ENCODE results near the gene ATG4A. TPM values are rescaled to one million over a fixed set of nuclear protein-coding genes. Genes with fewer than 3 reads are reported as not detected.

ATG4A gene, protein sequence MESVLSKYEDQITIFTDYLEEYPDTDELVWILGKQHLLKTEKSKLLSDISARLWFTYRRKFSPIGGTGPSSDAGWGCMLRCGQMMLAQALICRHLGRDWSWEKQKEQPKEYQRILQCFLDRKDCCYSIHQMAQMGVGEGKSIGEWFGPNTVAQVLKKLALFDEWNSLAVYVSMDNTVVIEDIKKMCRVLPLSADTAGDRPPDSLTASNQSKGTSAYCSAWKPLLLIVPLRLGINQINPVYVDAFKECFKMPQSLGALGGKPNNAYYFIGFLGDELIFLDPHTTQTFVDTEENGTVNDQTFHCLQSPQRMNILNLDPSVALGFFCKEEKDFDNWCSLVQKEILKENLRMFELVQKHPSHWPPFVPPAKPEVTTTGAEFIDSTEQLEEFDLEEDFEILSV
- total RNA-seq = 8.1 and 10.0 TPM in 2 replicates

DNA sequence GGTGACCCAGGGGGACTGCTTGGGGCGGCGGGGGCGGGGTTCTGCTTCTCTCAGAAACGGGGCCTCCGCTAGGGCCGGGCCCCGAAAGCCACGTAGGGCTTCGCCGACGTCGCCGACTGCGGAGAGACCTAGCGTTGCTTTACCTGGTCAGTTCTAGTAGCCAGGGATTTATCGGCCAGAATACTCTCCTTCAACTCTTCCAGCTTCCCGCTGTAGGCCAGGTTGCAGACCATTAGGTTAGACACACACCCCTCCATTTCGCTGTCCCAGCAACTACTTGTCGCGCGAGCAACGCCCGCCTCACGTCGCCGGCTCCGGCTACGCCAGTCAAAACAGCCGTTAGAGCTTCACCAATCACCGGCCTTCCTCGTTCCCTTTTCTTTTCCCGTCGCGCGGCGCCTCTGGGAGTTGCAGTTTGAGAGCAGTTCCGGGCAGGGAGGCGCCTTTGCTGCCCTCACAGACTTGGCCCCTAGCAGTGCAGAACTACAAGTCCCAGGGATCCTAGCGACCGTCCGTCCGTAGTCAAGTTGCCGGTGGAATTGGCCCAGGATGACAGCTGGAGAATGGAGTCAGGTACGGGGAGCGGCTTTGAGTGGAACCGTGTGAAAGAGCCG, at the start of gene ATG4A, which contains the start of gene PSMD10:
Gene ATG4A, plus strand, starts transcription at position 515 of the 614 bp plus-strand sequence. Its CDS starts 49 bp downstream, at position 564.
Gene PSMD10, minus strand, starts transcription at position 279 of the 614 bp plus-strand sequence. Its CDS starts 22 bp downstream, at position 257.
- no peaks in the 10 kb centered on the region for H3K27me3 ChIP-seq (ENCODE audit: control insufficient read depth, insufficient read depth, low read length)
- peak within 1 kb of the TSS; percentile 69 for H3K4me3 ChIP-seq (ENCODE audit: low read depth, low read length)
- peak; percentile 85 for DNase-seq (ENCODE audit: low read depth)
- TF ChIP-seq, protein P1, sequence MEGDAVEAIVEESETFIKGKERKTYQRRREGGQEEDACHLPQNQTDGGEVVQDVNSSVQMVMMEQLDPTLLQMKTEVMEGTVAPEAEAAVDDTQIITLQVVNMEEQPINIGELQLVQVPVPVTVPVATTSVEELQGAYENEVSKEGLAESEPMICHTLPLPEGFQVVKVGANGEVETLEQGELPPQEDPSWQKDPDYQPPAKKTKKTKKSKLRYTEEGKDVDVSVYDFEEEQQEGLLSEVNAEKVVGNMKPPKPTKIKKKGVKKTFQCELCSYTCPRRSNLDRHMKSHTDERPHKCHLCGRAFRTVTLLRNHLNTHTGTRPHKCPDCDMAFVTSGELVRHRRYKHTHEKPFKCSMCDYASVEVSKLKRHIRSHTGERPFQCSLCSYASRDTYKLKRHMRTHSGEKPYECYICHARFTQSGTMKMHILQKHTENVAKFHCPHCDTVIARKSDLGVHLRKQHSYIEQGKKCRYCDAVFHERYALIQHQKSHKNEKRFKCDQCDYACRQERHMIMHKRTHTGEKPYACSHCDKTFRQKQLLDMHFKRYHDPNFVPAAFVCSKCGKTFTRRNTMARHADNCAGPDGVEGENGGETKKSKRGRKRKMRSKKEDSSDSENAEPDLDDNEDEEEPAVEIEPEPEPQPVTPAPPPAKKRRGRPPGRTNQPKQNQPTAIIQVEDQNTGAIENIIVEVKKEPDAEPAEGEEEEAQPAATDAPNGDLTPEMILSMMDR (IDR thresholded peaks at IDR 0.05; ENCODE audit: insufficient read depth, low read length, poor library complexity, severe bottlenecking) = no peak
- H3K36me3 ChIP-seq (ENCODE audit: control insufficient read depth, insufficient read depth, low read length) = no peaks in the 10 kb centered on the region

DNA sequence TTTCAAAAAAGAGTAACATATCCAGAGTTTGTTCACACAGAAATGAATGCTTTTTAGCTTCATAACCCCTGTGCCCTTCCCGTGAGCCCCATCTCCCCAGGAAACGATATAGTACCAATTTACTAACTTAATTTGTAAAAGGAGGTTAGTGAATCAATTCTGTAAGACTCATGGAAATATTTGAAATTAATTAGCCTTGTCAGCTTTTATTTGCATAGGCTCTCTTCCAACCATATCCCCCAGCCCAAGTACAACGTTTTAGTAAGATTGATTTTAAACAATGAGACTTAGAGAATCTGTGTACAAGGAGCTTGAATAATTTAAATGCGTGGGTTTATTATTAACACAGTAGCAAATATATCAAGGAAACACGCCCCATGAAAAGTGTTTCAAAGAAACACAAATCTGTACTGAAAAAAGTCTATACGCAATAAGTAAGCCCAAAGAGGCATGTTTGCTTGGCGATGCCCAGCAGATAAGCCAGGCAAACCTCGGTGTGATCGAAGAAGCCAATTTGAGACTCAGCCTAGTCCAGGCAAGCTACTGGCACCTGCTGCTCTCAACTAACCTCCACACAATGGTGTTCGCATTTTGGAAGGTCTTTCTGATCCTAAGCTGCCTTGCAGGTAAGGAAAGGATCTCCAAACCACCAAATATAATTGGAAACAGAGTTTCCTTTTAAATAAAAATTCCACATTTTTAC, 46.9 kb upstream of the ATG4A start, which contains the start of gene VSIG1:
Gene VSIG1, plus strand, starts transcription at position 512 of the 703 bp plus-strand sequence. Its CDS starts 66 bp downstream, at position 578.
- Histone ChIP-seq H3K27me3 (ENCODE audit: control insufficient read depth, insufficient read depth, low read length) (no peaks in the 10 kb centered on the region), H3K4me3 (ENCODE audit: low read depth, low read length) (no peak within 1 kb of the TSS), H3K36me3 (ENCODE audit: control insufficient read depth, insufficient read depth, low read length) (no peaks in the 10 kb centered on the region)
- TF ChIP-seq, protein P1 (IDR thresholded peaks at IDR 0.05; ENCODE audit: insufficient read depth, low read length, poor library complexity, severe bottlenecking) = no peak
- no peak for DNase-seq (ENCODE audit: low read depth)

DNA sequence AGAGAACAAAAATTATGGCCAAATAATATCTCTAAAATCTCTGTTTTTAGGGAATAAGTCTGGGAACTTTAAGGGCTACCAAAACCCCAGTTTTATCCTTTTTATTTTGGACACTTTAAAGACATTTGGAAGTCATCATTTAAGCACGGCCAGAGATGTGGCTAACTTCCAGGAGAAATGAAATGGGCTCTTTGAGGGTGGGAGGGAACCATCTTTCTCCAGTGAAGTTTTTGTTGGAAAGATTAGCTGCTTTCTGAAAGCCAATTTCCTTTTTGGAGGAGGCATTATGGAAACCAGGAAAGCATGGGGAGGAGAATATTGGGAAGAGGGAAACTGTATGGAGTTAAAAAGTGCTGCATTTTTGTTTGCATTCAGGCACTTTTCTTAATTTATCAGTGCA, 41.9 kb upstream of the ATG4A start:
- H3K27me3 ChIP-seq (ENCODE audit: control insufficient read depth, insufficient read depth, low read length) = peaks cover 2% of the 10 kb centered on the region
- no peak for DNase-seq (ENCODE audit: low read depth)
- no peaks in the 10 kb centered on the region for H3K36me3 ChIP-seq (ENCODE audit: control insufficient read depth, insufficient read depth, low read length)
- H3K4me3 ChIP-seq (ENCODE audit: low read depth, low read length) = no peak overlapping the region
- TF ChIP-seq, protein P1 (IDR thresholded peaks at IDR 0.05; ENCODE audit: insufficient read depth, low read length, poor library complexity, severe bottlenecking) = no peak

DNA sequence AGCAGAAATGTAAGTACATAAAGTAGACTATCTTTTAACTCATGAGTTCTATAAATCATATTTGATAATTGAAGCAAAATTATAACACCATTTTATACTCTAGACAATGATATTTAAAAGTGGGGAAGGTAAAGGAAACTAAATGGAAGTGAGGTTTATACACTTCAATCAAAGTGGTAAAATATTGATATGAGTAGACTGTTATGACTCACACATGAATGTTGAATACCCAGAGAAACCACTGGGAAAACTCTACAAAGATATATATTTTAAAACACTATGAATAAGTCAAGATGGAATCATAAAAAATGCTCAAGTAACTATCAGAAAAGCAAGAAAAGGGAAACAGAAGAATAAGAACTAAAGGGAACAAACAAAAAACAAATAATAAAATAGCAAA, 38.4 kb upstream of the ATG4A start:
- TF ChIP-seq, protein P1 (IDR thresholded peaks at IDR 0.05; ENCODE audit: insufficient read depth, low read length, poor library complexity, severe bottlenecking) = no peak
- no peak overlapping the region for H3K4me3 ChIP-seq (ENCODE audit: low read depth, low read length)
- DNase-seq (ENCODE audit: low read depth) = no peak
- H3K27me3 ChIP-seq (ENCODE audit: control insufficient read depth, insufficient read depth, low read length) = peaks cover 2% of the 10 kb centered on the region
- no peaks in the 10 kb centered on the region for H3K36me3 ChIP-seq (ENCODE audit: control insufficient read depth, insufficient read depth, low read length)

DNA sequence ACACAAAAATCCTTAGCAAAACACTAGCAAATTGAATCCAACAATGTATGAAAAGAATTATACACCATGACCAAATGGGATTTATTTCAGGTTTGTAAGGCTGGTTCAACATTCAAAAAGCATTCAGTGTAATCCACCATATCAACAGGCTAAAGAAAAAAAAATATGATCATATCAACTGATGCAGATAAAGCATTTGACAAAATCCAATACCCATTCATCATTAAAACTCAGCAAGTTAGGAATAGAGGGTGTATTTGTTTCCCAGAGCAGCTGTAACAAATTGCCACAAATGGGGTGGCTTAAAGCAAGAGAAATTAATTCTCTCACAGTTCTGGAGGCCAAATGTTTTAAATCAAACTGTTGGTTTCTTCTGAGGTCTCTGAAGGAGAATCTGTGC, 36.0 kb upstream of the ATG4A start:
- peaks cover 5% of the 10 kb centered on the region for H3K27me3 ChIP-seq (ENCODE audit: control insufficient read depth, insufficient read depth, low read length)
- no peak overlapping the region for H3K4me3 ChIP-seq (ENCODE audit: low read depth, low read length)
- TF ChIP-seq, protein P1 (IDR thresholded peaks at IDR 0.05; ENCODE audit: insufficient read depth, low read length, poor library complexity, severe bottlenecking) = no peak
- DNase-seq (ENCODE audit: low read depth) = no peak
- H3K36me3 ChIP-seq (ENCODE audit: control insufficient read depth, insufficient read depth, low read length) = no peaks in the 10 kb centered on the region
